NCI-H774 (cell line): Measurements from ENCODE around the gene SMIM41.

Experiments used
- DNase-seq: peaks from one replicate; lab custom pipeline; 2025; lab: John Stamatoyannopoulos, UW

SMIM41 gene

GRCh38 chr12:52079576-52080402 lies at the start of gene SMIM41:
Gene SMIM41 (plus strand): TSS chr12:52079704. CDS start chr12:52079780, 76 bp downstream.
- DNase-seq: no peak

- no peak for DNase-seq
Measured at GRCh38 chr12:52032446-52032803, 47.1 kb upstream of the SMIM41 start.

- DNase-seq: peak; percentile 97
Measured at GRCh38 chr12:52032804-52033445, 46.6 kb upstream of the SMIM41 start.

- DNase-seq: no peak
Measured at GRCh38 chr12:52033446-52034140, 45.9 kb upstream of the SMIM41 start.

- no peak for DNase-seq
Measured at GRCh38 chr12:52035190-52035589, 44.3 kb upstream of the SMIM41 start.

GRCh38 chr12:52035926-52036325 lies 43.6 kb upstream of the SMIM41 start:
- no peak for DNase-seq

- peak; percentile 80 for DNase-seq
Measured at GRCh38 chr12:52036587-52037171, 42.8 kb upstream of the SMIM41 start.

GRCh38 chr12:52037248-52037861 lies 42.1 kb upstream of the SMIM41 start:
- DNase-seq: no peak

GRCh38 chr12:52038447-52038846 lies 41.1 kb upstream of the SMIM41 start:
- no peak for DNase-seq

- no peak for DNase-seq
Measured at GRCh38 chr12:52041035-52041434, 38.5 kb upstream of the SMIM41 start.

- no peak for DNase-seq
Measured at GRCh38 chr12:52041695-52042123, 37.8 kb upstream of the SMIM41 start.

GRCh38 chr12:52042706-52043385 lies 36.7 kb upstream of the SMIM41 start:
- no peak for DNase-seq

- DNase-seq: no peak
Measured at GRCh38 chr12:52043386-52044212, 35.9 kb upstream of the SMIM41 start.

GRCh38 chr12:52044292-52044983 lies 35.1 kb upstream of the SMIM41 start:
- DNase-seq: no peak

- no peak for DNase-seq
Measured at GRCh38 chr12:52045794-52046199, 33.7 kb upstream of the SMIM41 start.

GRCh38 chr12:52046859-52047258 lies 32.6 kb upstream of the SMIM41 start:
- DNase-seq: no peak

- DNase-seq: no peak
Measured at GRCh38 chr12:52049286-52049685, 30.2 kb upstream of the SMIM41 start.

GRCh38 chr12:52049688-52050087 lies 29.8 kb upstream of the SMIM41 start:
- no peak for DNase-seq

GRCh38 chr12:52050116-52050757 lies 29.3 kb upstream of the SMIM41 start:
- no peak for DNase-seq
